ENCODE measurements around the gene ATP2B2. TPM values are rescaled to one million over a fixed set of nuclear protein-coding genes. Genes with fewer than 3 reads are reported as not detected.

ATP2B2 gene
- total RNA-seq, 4 donors from 2014 or later, result 0.29 to 9.5 (median 4.4) TPM

- no peak overlapping the region for H3K4me3 ChIP-seq
- no peaks in the 10 kb centered on the region for H3K27me3 ChIP-seq
- intact Hi-C loops (cut with DNase I; ENCODE audit: low total_unique reads), result no loop called here
- no peaks in the 10 kb centered on the region for H3K36me3 ChIP-seq
- H3K9me3 ChIP-seq, result no peaks in the 10 kb centered on the region
- H3K27ac ChIP-seq, result no peak overlapping the region
- DNase-seq, result no peak
- H3K4me1 ChIP-seq, result no peaks in the 10 kb centered on the region
- TF ChIP-seq, protein P1, sequence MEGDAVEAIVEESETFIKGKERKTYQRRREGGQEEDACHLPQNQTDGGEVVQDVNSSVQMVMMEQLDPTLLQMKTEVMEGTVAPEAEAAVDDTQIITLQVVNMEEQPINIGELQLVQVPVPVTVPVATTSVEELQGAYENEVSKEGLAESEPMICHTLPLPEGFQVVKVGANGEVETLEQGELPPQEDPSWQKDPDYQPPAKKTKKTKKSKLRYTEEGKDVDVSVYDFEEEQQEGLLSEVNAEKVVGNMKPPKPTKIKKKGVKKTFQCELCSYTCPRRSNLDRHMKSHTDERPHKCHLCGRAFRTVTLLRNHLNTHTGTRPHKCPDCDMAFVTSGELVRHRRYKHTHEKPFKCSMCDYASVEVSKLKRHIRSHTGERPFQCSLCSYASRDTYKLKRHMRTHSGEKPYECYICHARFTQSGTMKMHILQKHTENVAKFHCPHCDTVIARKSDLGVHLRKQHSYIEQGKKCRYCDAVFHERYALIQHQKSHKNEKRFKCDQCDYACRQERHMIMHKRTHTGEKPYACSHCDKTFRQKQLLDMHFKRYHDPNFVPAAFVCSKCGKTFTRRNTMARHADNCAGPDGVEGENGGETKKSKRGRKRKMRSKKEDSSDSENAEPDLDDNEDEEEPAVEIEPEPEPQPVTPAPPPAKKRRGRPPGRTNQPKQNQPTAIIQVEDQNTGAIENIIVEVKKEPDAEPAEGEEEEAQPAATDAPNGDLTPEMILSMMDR (IDR thresholded peaks at IDR 0.05), result no peak
- no peak for TF ChIP-seq POLR2A (IDR thresholded peaks at IDR 0.05)
Measured at GRCh38 chr3:10353661-10354360, 151.6 kb downstream of the ATP2B2 start.

GRCh38 chr3:10353160-10353559, 152.2 kb downstream of the ATP2B2 start:
- Histone ChIP-seq H3K27ac (no peak overlapping the region), H3K4me1 (no peaks in the 10 kb centered on the region), H3K27me3 (no peaks in the 10 kb centered on the region), H3K4me3 (no peak overlapping the region), H3K9me3 (no peaks in the 10 kb centered on the region), H3K36me3 (no peaks in the 10 kb centered on the region)
- DNase-seq, result no peak
- TF ChIP-seq, protein P1 (IDR thresholded peaks at IDR 0.05), result no peak
- TF ChIP-seq POLR2A (IDR thresholded peaks at IDR 0.05), result no peak
- intact Hi-C loops (cut with DNase I; ENCODE audit: low total_unique reads), result no loop called here

DNA sequence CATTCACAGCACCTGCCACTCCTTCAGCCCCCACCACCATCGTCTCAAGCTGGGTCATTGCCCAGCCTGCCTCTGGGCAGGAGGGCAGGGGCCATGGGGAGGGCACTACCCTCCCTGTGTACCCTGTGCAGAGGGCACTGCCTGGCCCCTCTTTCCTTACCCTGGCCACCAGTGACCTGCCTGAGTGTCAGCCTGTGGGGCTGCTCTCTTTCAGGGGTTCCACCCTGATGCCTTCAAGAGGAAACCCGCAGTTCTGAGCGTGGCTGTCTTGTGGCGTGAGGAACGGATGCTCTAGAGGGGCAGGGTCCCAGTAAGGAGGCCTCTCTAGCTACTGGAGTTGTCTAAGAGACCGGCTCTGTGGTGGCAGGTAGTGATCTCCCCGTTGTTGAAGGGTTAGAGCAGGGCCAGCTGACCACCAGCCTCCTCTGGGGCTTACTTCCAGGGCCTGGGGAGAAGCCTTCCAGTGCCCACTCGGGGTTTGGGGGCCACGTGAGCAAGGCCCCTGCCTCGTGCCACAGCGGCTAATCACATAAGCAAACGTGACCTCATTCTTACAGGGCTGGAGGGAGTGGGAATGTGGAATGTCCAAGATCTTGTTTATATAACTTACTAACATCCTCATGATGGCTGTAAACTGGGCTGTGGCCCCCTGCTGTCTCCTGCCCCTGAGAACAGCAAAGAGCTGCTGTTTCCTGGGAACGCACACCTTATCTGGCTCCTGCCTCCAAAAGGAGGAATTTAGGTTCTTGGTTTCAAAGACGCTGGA, 153.1 kb downstream of the ATP2B2 start:
- no peaks in the 10 kb centered on the region for H3K36me3 ChIP-seq

GRCh38 chr3:10351013-10351735, 154.2 kb downstream of the ATP2B2 start:
- H3K4me1 ChIP-seq, result no peaks in the 10 kb centered on the region
- intact Hi-C loops (cut with DNase I; ENCODE audit: low total_unique reads), result no loop called here

More for the DNA sequence above, 153.1 kb downstream of the ATP2B2 start:
- no peak overlapping the region for H3K4me3 ChIP-seq
- intact Hi-C loops (cut with DNase I; ENCODE audit: low total_unique reads), result no loop called here
- no peaks in the 10 kb centered on the region for H3K9me3 ChIP-seq
- H3K4me1 ChIP-seq, result no peaks in the 10 kb centered on the region
- DNase-seq, result no peak
- no peak overlapping the region for H3K27ac ChIP-seq
- H3K27me3 ChIP-seq, result no peaks in the 10 kb centered on the region
- TF ChIP-seq POLR2A (IDR thresholded peaks at IDR 0.05), result no peak
- TF ChIP-seq, protein P1 (IDR thresholded peaks at IDR 0.05), result no peak

More at GRCh38 chr3:10351013-10351735, 154.2 kb downstream of the ATP2B2 start:
- TF ChIP-seq, protein P1 (IDR thresholded peaks at IDR 0.05), result no peak
- Histone ChIP-seq H3K27me3 (no peaks in the 10 kb centered on the region), H3K9me3 (no peaks in the 10 kb centered on the region), H3K36me3 (no peaks in the 10 kb centered on the region), H3K27ac (no peak overlapping the region), H3K4me3 (no peak overlapping the region)
- DNase-seq, result no peak

Data from uterus (tissue), 4 donors.